HG03575 (cell line): ENCODE measurements around the gene AQP10.
"Not testable (repeated sequence)": the region's sequence is repeated elsewhere in the genome, so short reads cannot be mapped to it uniquely, and the experiment has no call there.

Experiments
- ATAC-seq: cut with Tn5 transposase; IDR thresholded peaks from one replicate; pipeline ENCODE4 v1.9.1; 2021; ENCODE audit not compliant: unreplicated experiment, insufficient number of reproducible peaks, low FRiP score; ENCODE audit errors: extremely low read depth

AQP10 gene

GRCh38 chr1:154318386-154318785 lies 2.5 kb upstream of the AQP10 start:
- no peak for ATAC-seq

- not testable (repeated sequence) for ATAC-seq
Observed at GRCh38 chr1:154321609-154321934, 679 bp downstream of the AQP10 start.

- ATAC-seq: no peak
Observed at GRCh38 chr1:154323493-154323892, 2.6 kb downstream of the AQP10 start.

GRCh38 chr1:154324241-154324640 lies 3.3 kb downstream of the AQP10 start:
- no peak for ATAC-seq

GRCh38 chr1:154324669-154325582 lies 4.0 kb downstream of the AQP10 start, which contains the start of gene ATP8B2:
Gene ATP8B2, plus strand, starts transcription at chr1:154325525. Its CDS starts 2,617 bp downstream, at chr1:154328142.
- no peak for ATAC-seq

- no peak for ATAC-seq
Observed at GRCh38 chr1:154325583-154326545, 5.0 kb downstream of the AQP10 start.

GRCh38 chr1:154326546-154327465 lies 5.9 kb downstream of the AQP10 start:
- ATAC-seq: no peak

GRCh38 chr1:154327466-154328317 lies 6.8 kb downstream of the AQP10 start:
- ATAC-seq: no peak

- no peak for ATAC-seq
Observed at GRCh38 chr1:154328318-154329151, 7.6 kb downstream of the AQP10 start.

- ATAC-seq: no peak
Observed at GRCh38 chr1:154329152-154329521, 8.2 kb downstream of the AQP10 start.

- ATAC-seq: no peak
Observed at GRCh38 chr1:154329551-154330131, 8.7 kb downstream of the AQP10 start.

- ATAC-seq: no peak
Observed at GRCh38 chr1:154330669-154331068, 9.8 kb downstream of the AQP10 start.

GRCh38 chr1:154334079-154335024 lies 13.5 kb downstream of the AQP10 start:
- no peak for ATAC-seq

GRCh38 chr1:154335025-154335714 lies 14.3 kb downstream of the AQP10 start:
- no peak for ATAC-seq

- no peak for ATAC-seq
Observed at GRCh38 chr1:154337253-154337894, 16.5 kb downstream of the AQP10 start.
